H1 (cell line): ENCODE results near the gene RANBP17. TPM values are rescaled to one million over a fixed set of nuclear protein-coding genes. Genes with fewer than 3 reads are reported as not detected.

Experiments
- CTCF ChIA-PET: fragments of 300-600 bp; sonication (Branson Sonifier 250); formaldehyde crosslinking; loops from one replicate; lab custom pipeline; 2021; ENCODE audit not compliant: partially characterized antibody; lab: Charles Lee
- POLR2A ChIA-PET: fragments of 300-600 bp; sonication (Branson Sonifier 250); formaldehyde crosslinking; loops from one replicate; lab custom pipeline; 2021; ENCODE audit warnings: inconsistent platforms; ENCODE audit not compliant: partially characterized antibody; lab: Charles Lee
- DNase-seq, 2 experiments: peaks; one replicate each; pipeline versions ENCODE4 v3.0.0 to v3.0.0-alpha.2; 2010 to 2022; ENCODE audit warnings: low spot score in 2 of 2, low read depth in 1 of 2, mixed read lengths in 1 of 2
- FAIRE-seq: peaks from 2 replicates; lab custom pipeline; 2011; peaks lifted over from hg19 to GRCh38; lab: Jason Lieb, UNC
- H2AFZ ChIP-seq: 2 replicates; pipeline ENCODE4 v1.8.1; 2012; ENCODE audit warnings: low read length, inconsistent platforms
- H2AK5ac ChIP-seq: 2 replicates; pipeline ENCODE4 v1.6.1; 2013; ENCODE audit warnings: low read depth, low read length
- H2BK120ac ChIP-seq: replicated peaks from 2 replicates; pipeline ENCODE3; 2013; ENCODE audit warnings: low read depth, low read length, inconsistent platforms
- H2BK12ac ChIP-seq: 2 replicates; pipeline ENCODE4 v1.6.1; 2013; ENCODE audit warnings: low read depth, low read length
- H2BK15ac ChIP-seq: 2 replicates; pipeline ENCODE4 v1.6.1; 2013; ENCODE audit warnings: low read length
- H2BK20ac ChIP-seq: 2 replicates; pipeline ENCODE4 v1.6.1; 2013; ENCODE audit warnings: low read length
- H2BK5ac ChIP-seq: 2 replicates; pipeline ENCODE4 v1.6.1; 2013; ENCODE audit warnings: low read depth, low read length
- H3K14ac ChIP-seq: 2 replicates; pipeline ENCODE4 v1.6.1; 2013; ENCODE audit warnings: inconsistent platforms; ENCODE audit not compliant: insufficient read length
- H3K18ac ChIP-seq: 2 replicates; pipeline ENCODE4 v1.6.1; 2013; ENCODE audit warnings: low read length; ENCODE audit errors: extremely low read depth
- H3K23ac ChIP-seq: 2 replicates; pipeline ENCODE4 v1.6.1; 2013; ENCODE audit warnings: inconsistent platforms; ENCODE audit not compliant: insufficient read length
- H3K23me2 ChIP-seq: 2 replicates; pipeline ENCODE4 v1.6.1; 2013; ENCODE audit warnings: low read depth, low read length
- H3K27ac ChIP-seq: 2 replicates; pipeline ENCODE4 v1.6.1; 2011; ENCODE audit warnings: low read depth, low read length, inconsistent platforms
- H3K27me3 ChIP-seq, 4 experiments: replicated peaks in 1 of 4; 1 replicate in 1 of 4; 2 replicates in 3 of 4; pipeline versions ENCODE4 v1.6.1 to v1.8.1; 2011 to 2013; ENCODE audit warnings: low read length in 3 of 4, mild to moderate bottlenecking in 3 of 4, inconsistent platforms in 2 of 4, mixed read lengths in 2 of 4, moderate library complexity in 1 of 4; ENCODE audit not compliant: control insufficient read depth in 3 of 4, insufficient read depth in 3 of 4; ENCODE audit errors: extremely low read depth in 1 of 4
- H3K36me3 ChIP-seq, 4 experiments: 2 replicates each; pipeline versions ENCODE4 v1.6.1 to v1.8.1; 2011 to 2013; ENCODE audit warnings: mild to moderate bottlenecking in 4 of 4, low read length in 3 of 4, moderate library complexity in 2 of 4, control low read depth in 1 of 4, inconsistent platforms in 1 of 4; ENCODE audit not compliant: insufficient read depth in 4 of 4, control insufficient read depth in 2 of 4
- H3K4ac ChIP-seq: replicated peaks from 2 replicates; pipeline ENCODE3; 2013; ENCODE audit warnings: low read length, low read depth, mixed read lengths, inconsistent platforms; ENCODE audit not compliant: insufficient read length
- H3K4me1 ChIP-seq, 4 experiments: replicated peaks in 1 of 4; 1 replicate in 1 of 4; 2 replicates in 3 of 4; pipeline versions ENCODE4 v1.6.1 to v1.8.1; 2011 to 2013; ENCODE audit warnings: low read length in 3 of 4, inconsistent platforms in 2 of 4, mixed read lengths in 1 of 4; ENCODE audit not compliant: insufficient read depth in 4 of 4, control insufficient read depth in 3 of 4
- H3K4me2 ChIP-seq, 2 experiments: 2 replicates each; pipeline versions ENCODE4 v1.6.1 to v1.8.1; 2011 to 2013; ENCODE audit warnings: low read depth in 2 of 2, low read length in 2 of 2, control low read depth in 1 of 2, inconsistent platforms in 1 of 2, mild to moderate bottlenecking in 1 of 2; ENCODE audit not compliant: insufficient read depth in 1 of 2
- H3K4me3 ChIP-seq, 4 experiments: fragments of 200-600, 300-600 bp in 1 of 4; sonication (generic), shearing (Covaris generic), sonication (Bioruptor Twin) in 1 of 4; 2 replicates each; pipeline versions ENCODE4 v1.5.1 to v1.8.1; 2011 to 2016; ENCODE audit warnings: low read length in 4 of 4, low read depth in 3 of 4, control low read depth in 2 of 4, inconsistent platforms in 2 of 4, mild to moderate bottlenecking in 2 of 4, mixed read lengths in 1 of 4, moderate library complexity in 1 of 4; ENCODE audit not compliant: insufficient read depth in 2 of 4; ENCODE audit errors: extremely low read depth in 1 of 4
- H3K56ac ChIP-seq: replicated peaks from 2 replicates; pipeline ENCODE3; 2013; ENCODE audit warnings: low read depth, mild to moderate bottlenecking, mixed read lengths, low read length, inconsistent platforms; ENCODE audit not compliant: insufficient read length
- H3K79me1 ChIP-seq: 2 replicates; pipeline ENCODE4 v1.6.1; 2013; ENCODE audit warnings: low read depth, low read length, control low read depth
- H3K79me2 ChIP-seq, 2 experiments: 2 replicates each; pipeline versions ENCODE4 v1.6.1 to v1.8.1; 2012 to 2013; ENCODE audit warnings: low read length in 2 of 2, mild to moderate bottlenecking in 2 of 2, inconsistent platforms in 1 of 2; ENCODE audit not compliant: insufficient read depth in 2 of 2, control insufficient read depth in 1 of 2
- H3K9ac ChIP-seq, 4 experiments: replicated peaks in 1 of 4; 1 replicate in 1 of 4; 2 replicates in 3 of 4; pipeline versions ENCODE4 v1.6.1 to v1.8.1; 2011 to 2013; ENCODE audit warnings: low read depth in 3 of 4, low read length in 3 of 4, control low read depth in 2 of 4, mild to moderate bottlenecking in 2 of 4, moderate library complexity in 2 of 4, inconsistent platforms in 1 of 4; ENCODE audit errors: extremely low read depth in 1 of 4
- H3K9me3 ChIP-seq, 2 experiments: 2 replicates each; pipeline versions ENCODE4 v1.6.1 to v1.8.1; 2012 to 2013; ENCODE audit warnings: mild to moderate bottlenecking in 2 of 2, moderate library complexity in 2 of 2, control low read depth in 1 of 2, inconsistent platforms in 1 of 2, low read depth in 1 of 2, low read length in 1 of 2, mixed read lengths in 1 of 2; ENCODE audit not compliant: insufficient read depth in 2 of 2
- H4K20me1 ChIP-seq, 2 experiments: replicated peaks in 1 of 2; 2 replicates each; pipeline versions ENCODE3 to v1.8.1; 2011 to 2013; ENCODE audit warnings: inconsistent platforms in 2 of 2, low read length in 2 of 2, mild to moderate bottlenecking in 1 of 2; ENCODE audit not compliant: insufficient read depth in 2 of 2, control insufficient read depth in 1 of 2
- H4K5ac ChIP-seq: 2 replicates; pipeline ENCODE4 v1.6.1; 2013; ENCODE audit warnings: low read length, low read depth, mixed read lengths, inconsistent platforms; ENCODE audit not compliant: insufficient read length
- H4K8ac ChIP-seq: 2 replicates; pipeline ENCODE4 v1.8.0; 2013; ENCODE audit warnings: mild to moderate bottlenecking, moderate library complexity, low read length, inconsistent platforms; ENCODE audit not compliant: insufficient read depth; ENCODE audit errors: extremely low read depth
- H4K91ac ChIP-seq: replicated peaks from 2 replicates; pipeline ENCODE3; 2013; ENCODE audit warnings: low read length, mixed read lengths, inconsistent platforms; ENCODE audit not compliant: insufficient read length
- EP300 ChIP-seq, 2 experiments: IDR thresholded peaks; 1 replicate in 1 of 2; 2 replicates in 1 of 2; pipeline ENCODE4 v1.6.1; 2011 to 2012; ENCODE audit warnings: low read depth in 2 of 2, low read length in 2 of 2, mild to moderate bottlenecking in 2 of 2, borderline replicate concordance in 1 of 2, inconsistent platforms in 1 of 2, moderate library complexity in 1 of 2
- JUND ChIP-seq: IDR thresholded peaks from 2 replicates; pipeline ENCODE4 v1.6.1; 2011; ENCODE audit warnings: mild to moderate bottlenecking, improper control_type of control experiment, low read length
- PHF8 ChIP-seq: fragments of 200-600 bp; sonication (generic); conservative IDR thresholded peaks from 2 replicates; pipeline ENCODE4 v1.7.1; 2012; ENCODE audit warnings: low read depth, mild to moderate bottlenecking, inconsistent platforms, low read length, moderate library complexity
- POU5F1 ChIP-seq: IDR thresholded peaks from 2 replicates; pipeline ENCODE4 v1.6.1; 2011; ENCODE audit warnings: low read depth, mild to moderate bottlenecking, low read length, moderate library complexity
- RBBP5 ChIP-seq: IDR thresholded peaks from 2 replicates; pipeline ENCODE4 v1.7.1; 2012; ENCODE audit warnings: low read depth, mild to moderate bottlenecking, inconsistent platforms, low read length, moderate library complexity, borderline replicate concordance
- SUZ12 ChIP-seq: fragments of 200-600 bp; sonication (generic); IDR thresholded peaks from 2 replicates; pipeline ENCODE4 v1.6.1; 2012; ENCODE audit warnings: mild to moderate bottlenecking, inconsistent platforms, low read length, moderate library complexity, mixed read lengths
- TAF7 ChIP-seq: optimal IDR thresholded peaks from 2 replicates; pipeline ENCODE3; 2011; ENCODE audit warnings: low read depth, mild to moderate bottlenecking, inconsistent platforms, low read length, moderate library complexity, borderline replicate concordance
- WGBS, 2 experiments: shearing (Covaris generic) in 1 of 2; methylation state at CpG; one replicate each; pipeline versions ENCODE4 v1.1.6 to v1.1.7; 2013 to 2015; ENCODE audit warnings: low lambda C conversion rate in 2 of 2, mixed read lengths in 2 of 2, inconsistent platforms in 1 of 2, low coverage in 1 of 2, missing lambda C conversion rate in 1 of 2; ENCODE audit not compliant: insufficient replicate concordance in 2 of 2, insufficient coverage in 1 of 2, insufficient read length in 1 of 2; ENCODE audit errors: extremely low coverage in 1 of 2, missing lambda C conversion rate in 1 of 2; 5-methylcytosine and 5-hydroxymethylcytosine counted together
- polyA plus RNA-seq, 7 experiments: library from polyadenylated mRNA; depleted of rRNA in 3 of 7; stranded (reverse) in 5 of 7; unstranded in 2 of 7; fragments of >200 nt in 5 of 7; fragments of 200-250 nt in 2 of 7; gene quantifications; 1 replicate in 5 of 7; 2 replicates in 1 of 7; 4 replicates in 1 of 7; pipeline versions ENCODE4 v1.2.1 to v1.2.3, GENCODE V29; 2011 to 2013; ENCODE audit warnings: missing spikeins in 2 of 7, mixed read lengths in 2 of 7
- total RNA-seq: library from RNA; stranded (reverse); fragmentation: NEBNext Ultra II Directional; extraction: Animal tissue kit (Norgen Biotek cat#: 25700); gene quantifications from 2 replicates; pipeline ENCODE4 v1.2.1, GENCODE V29; 2021

The RANBP17 gene
- total and polyA plus RNA-seq, 2 of the 8 experiments (the other 6 are each of a cell fraction or from before 2014, with no cell fraction given), result 8.6 to 21.3 TPM

GRCh38 chr5:171137768-171138525 is 276.1 kb downstream of the RANBP17 start:
- Histone ChIP-seq H3K14ac (no peak overlapping the region), H3K27ac (no peak overlapping the region), H2AK5ac (no peak overlapping the region), H3K4ac (no peak overlapping the region), H3K79me2 (no peaks in the 10 kb centered on the region), H3K4me1 (no peaks in the 10 kb centered on the region), H3K56ac (no peak overlapping the region), H3K18ac (no peak overlapping the region), H4K91ac (no peak overlapping the region)
- no peak for FAIRE-seq
- no peak for DNase-seq
- TF ChIP-seq EP300 (IDR thresholded peaks at IDR 0.05; ENCODE audit: borderline replicate concordance in 1 of 2, low read depth in 2 of 2, low read length in 2 of 2) (no peak), RBBP5 (no peak), TAF7 (no peak), PHF8 (no peak), SUZ12 (no peak), POU5F1 (no peak), JUND (no peak)
- TF ChIP-seq, all 59 proteins: peak for 0
- Histone ChIP-seq H3K23me2 (no peaks in the 10 kb centered on the region; the same call in 1 of the 2 replicates), H3K79me1 (no peaks in the 10 kb centered on the region), H3K9me3 (no peaks in the 10 kb centered on the region), H4K20me1 (no peaks in the 10 kb centered on the region), H3K4me3 (no peak overlapping the region), H3K4me2 (no peak overlapping the region), H2BK20ac (no peak overlapping the region), H3K36me3 (no peaks in the 10 kb centered on the region), H2AFZ (no peak overlapping the region), H3K9ac (no peak overlapping the region), H2BK12ac (no peak overlapping the region), H4K8ac (no peak overlapping the region), H3K23ac (no peak overlapping the region), H2BK5ac (no peak overlapping the region), H2BK15ac (no peak overlapping the region), H4K5ac (no peak overlapping the region), H3K27me3 (no peaks in the 10 kb centered on the region), H2BK120ac (no peak overlapping the region)
- POLR2A ChIA-PET, result no interaction called here
- CTCF ChIA-PET, result no interaction called here
- 96% methylated on average over 1 of the region's 1 CpG; no CpG with 5 or more reads in 1 of the 2 experiments for WGBS, 2 experiments
